ENCODE results near the gene HOXD11. TPM values are rescaled to one million over a fixed set of nuclear protein-coding genes. Genes with fewer than 3 reads are reported as not detected.

Gene HOXD11
- total and polyA plus RNA-seq, 2 of the 13 experiments (the other 11 are each of a cell fraction or from before 2014, with no cell fraction given): not detected

DNA sequence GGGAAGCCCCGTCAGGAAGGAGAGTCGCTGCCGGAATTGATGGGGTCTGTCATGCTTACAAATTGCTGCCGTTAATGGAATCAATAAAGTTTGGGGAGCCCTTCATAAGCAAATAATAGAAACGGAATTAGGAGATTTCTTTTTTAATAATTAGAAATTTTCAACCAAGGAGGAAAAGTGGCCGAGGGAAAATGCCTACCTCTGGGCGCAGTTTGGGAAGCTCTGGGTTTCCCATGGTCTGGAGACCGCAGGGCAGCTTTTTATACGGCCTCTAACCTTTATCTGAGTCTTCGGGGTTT, 24.6 kb upstream of the HOXD11 start:
- Histone ChIP-seq H3K79me2 (ENCODE audit: insufficient read depth, low read length) (no peaks in the 10 kb centered on the region), H3K36me3 (replicated peaks in 1 of 2; ENCODE audit: control insufficient read depth in 1 of 2, insufficient read depth in 2 of 2, low read length in 2 of 2) (no peaks in the 10 kb centered on the region), H3K9ac (ENCODE audit: insufficient read depth, low read depth, low read length) (no peak overlapping the region), H2AFZ (ENCODE audit: low read length) (no peak overlapping the region), H3K27ac (ENCODE audit: extremely low read length, insufficient read depth, low read length) (no peak overlapping the region), H4K20me1 (ENCODE audit: insufficient read depth, low read length) (no peaks in the 10 kb centered on the region), H3K4me1 (ENCODE audit: insufficient read depth, low read length) (peaks cover 13% of the 10 kb centered on the region), H3K9me3 (ENCODE audit: low read length) (no peaks in the 10 kb centered on the region), H3K4me3 (replicated peaks in 1 of 3; ENCODE audit: insufficient read depth in 1 of 3, low read depth in 2 of 3, low read length in 3 of 3) (no peak overlapping the region), H3K4me2 (ENCODE audit: low read depth, low read length) (no peak overlapping the region), H3K27me3 (ENCODE audit: control insufficient read depth in 1 of 2, insufficient read depth in 2 of 2, low read length in 2 of 2) (peaks cover 7 to 76% of the 10 kb centered on the region in 2 experiments; a peak in 4 of 5 replicates)
- ATAC-seq: no peak
- no TSS peak for BruUV-seq (replicated peaks)
- intact Hi-C loops (cut with micrococcal nuclease; ENCODE audit: unreplicated experiment) (no loop called here), in situ Hi-C loops (cut with HindIII; ENCODE audit: extremely low pct_ligation_motif_present, low pct_unique_long_range_greater_than_20kb) (no loop called here)
- no peak for DNase-seq (ENCODE audit: low spot score)
- no peak for TF ChIP-seq ARID2 (CRISPR knock-in tag; IDR thresholded peaks at IDR 0.05; ENCODE audit: borderline replicate concordance)
- no peak for TF ChIP-seq PHF20 (CRISPR knock-in tag; IDR thresholded peaks at IDR 0.05)
- no peak for TF ChIP-seq MED13 (CRISPR knock-in tag; IDR thresholded peaks at IDR 0.05)
- TF ChIP-seq ZNF337 (CRISPR knock-in tag; IDR thresholded peaks at IDR 0.05; ENCODE audit: borderline replicate concordance, low read depth): no peak
- TF ChIP-seq, protein P1, sequence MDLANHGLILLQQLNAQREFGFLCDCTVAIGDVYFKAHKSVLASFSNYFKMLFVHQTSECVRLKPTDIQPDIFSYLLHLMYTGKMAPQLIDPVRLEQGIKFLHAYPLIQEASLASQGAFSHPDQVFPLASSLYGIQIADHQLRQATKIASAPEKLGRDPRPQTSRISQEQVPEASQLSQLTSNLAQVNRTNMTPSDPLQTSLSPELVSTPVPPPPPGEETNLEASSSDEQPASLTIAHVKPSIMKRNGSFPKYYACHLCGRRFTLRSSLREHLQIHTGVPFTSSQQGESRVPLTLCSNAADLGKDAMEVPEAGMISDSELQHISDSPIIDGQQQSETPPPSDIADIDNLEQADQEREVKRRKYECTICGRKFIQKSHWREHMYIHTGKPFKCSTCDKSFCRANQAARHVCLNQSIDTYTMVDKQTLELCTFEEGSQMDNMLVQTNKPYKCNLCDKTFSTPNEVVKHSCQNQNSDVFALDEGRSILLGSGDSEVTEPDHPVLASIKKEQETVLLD (CRISPR knock-in tag; IDR thresholded peaks at IDR 0.05; ENCODE audit: low read depth): no peak
- TF ChIP-seq, protein P2, sequence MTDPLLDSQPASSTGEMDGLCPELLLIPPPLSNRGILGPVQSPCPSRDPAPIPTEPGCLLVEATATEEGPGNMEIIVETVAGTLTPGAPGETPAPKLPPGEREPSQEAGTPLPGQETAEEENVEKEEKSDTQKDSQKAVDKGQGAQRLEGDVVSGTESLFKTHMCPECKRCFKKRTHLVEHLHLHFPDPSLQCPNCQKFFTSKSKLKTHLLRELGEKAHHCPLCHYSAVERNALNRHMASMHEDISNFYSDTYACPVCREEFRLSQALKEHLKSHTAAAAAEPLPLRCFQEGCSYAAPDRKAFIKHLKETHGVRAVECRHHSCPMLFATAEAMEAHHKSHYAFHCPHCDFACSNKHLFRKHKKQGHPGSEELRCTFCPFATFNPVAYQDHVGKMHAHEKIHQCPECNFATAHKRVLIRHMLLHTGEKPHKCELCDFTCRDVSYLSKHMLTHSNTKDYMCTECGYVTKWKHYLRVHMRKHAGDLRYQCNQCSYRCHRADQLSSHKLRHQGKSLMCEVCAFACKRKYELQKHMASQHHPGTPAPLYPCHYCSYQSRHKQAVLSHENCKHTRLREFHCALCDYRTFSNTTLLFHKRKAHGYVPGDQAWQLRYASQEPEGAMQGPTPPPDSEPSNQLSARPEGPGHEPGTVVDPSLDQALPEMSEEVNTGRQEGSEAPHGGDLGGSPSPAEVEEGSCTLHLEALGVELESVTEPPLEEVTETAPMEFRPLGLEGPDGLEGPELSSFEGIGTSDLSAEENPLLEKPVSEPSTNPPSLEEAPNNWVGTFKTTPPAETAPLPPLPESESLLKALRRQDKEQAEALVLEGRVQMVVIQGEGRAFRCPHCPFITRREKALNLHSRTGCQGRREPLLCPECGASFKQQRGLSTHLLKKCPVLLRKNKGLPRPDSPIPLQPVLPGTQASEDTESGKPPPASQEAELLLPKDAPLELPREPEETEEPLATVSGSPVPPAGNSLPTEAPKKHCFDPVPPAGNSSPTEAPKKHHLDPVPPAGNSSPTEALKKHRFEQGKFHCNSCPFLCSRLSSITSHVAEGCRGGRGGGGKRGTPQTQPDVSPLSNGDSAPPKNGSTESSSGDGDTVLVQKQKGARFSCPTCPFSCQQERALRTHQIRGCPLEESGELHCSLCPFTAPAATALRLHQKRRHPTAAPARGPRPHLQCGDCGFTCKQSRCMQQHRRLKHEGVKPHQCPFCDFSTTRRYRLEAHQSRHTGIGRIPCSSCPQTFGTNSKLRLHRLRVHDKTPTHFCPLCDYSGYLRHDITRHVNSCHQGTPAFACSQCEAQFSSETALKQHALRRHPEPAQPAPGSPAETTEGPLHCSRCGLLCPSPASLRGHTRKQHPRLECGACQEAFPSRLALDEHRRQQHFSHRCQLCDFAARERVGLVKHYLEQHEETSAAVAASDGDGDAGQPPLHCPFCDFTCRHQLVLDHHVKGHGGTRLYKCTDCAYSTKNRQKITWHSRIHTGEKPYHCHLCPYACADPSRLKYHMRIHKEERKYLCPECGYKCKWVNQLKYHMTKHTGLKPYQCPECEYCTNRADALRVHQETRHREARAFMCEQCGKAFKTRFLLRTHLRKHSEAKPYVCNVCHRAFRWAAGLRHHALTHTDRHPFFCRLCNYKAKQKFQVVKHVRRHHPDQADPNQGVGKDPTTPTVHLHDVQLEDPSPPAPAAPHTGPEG (CRISPR knock-in tag; IDR thresholded peaks at IDR 0.05): no peak
- no peak for TF ChIP-seq ZNF746 (CRISPR knock-in tag; IDR thresholded peaks at IDR 0.05)
- TF ChIP-seq, protein P3, sequence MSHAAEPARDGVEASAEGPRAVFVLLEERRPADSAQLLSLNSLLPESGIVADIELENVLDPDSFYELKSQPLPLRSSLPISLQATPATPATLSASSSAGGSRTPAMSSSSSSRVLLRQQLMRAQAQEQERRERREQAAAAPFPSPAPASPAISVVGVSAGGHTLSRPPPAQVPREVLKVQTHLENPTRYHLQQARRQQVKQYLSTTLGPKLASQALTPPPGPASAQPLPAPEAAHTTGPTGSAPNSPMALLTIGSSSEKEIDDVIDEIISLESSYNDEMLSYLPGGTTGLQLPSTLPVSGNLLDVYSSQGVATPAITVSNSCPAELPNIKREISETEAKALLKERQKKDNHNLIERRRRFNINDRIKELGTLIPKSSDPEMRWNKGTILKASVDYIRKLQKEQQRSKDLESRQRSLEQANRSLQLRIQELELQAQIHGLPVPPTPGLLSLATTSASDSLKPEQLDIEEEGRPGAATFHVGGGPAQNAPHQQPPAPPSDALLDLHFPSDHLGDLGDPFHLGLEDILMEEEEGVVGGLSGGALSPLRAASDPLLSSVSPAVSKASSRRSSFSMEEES (CRISPR knock-in tag; IDR thresholded peaks at IDR 0.05): no peak
- no peak for TF ChIP-seq NR2C2 (CRISPR knock-in tag; IDR thresholded peaks at IDR 0.05; ENCODE audit: borderline replicate concordance)
- ChIA-PET CTCF (ENCODE audit: low intra/inter-chr PET ratio, low total read pairs) (no interaction called here), POLR2A (no interaction called here)
- 62% methylated on average over 10 of the region's 10 CpGs for WGBS (ENCODE audit: low lambda C conversion rate)
- FAIRE-seq: no peak
